HL-60/S4 treated with phorbol 12-myristate 13-acetate at 8.2 ng/mL for 4 days and 3 days (cell line): ENCODE results near the gene TCAIM.

Experiments used
- in situ Hi-C: fragments of 300-500 bp; cut with MboI; formaldehyde crosslinking; loops from 2 replicates; pipeline ENCODE4 v1.15.0; 2022; ENCODE audit warnings: low sequenced_read_pairs

Gene TCAIM

GRCh38 chr3:44338010-44338827, at the start of gene TCAIM:
Gene TCAIM, plus strand, starts transcription at chr3:44338766. Its CDS starts 16,017 bp downstream, at chr3:44354783.
- in situ Hi-C loops: no loop called here

GRCh38 chr3:44289882-44290462, 48.6 kb upstream of the TCAIM start:
- in situ Hi-C loops: no loop called here

- in situ Hi-C loops: no loop called here
Measured at GRCh38 chr3:44292276-44292675, 46.3 kb upstream of the TCAIM start.

- in situ Hi-C loops: no loop called here
Measured at GRCh38 chr3:44292947-44293346, 45.6 kb upstream of the TCAIM start.

- in situ Hi-C loops: no loop called here
Measured at GRCh38 chr3:44297255-44297654, 41.3 kb upstream of the TCAIM start.

- in situ Hi-C loops: no loop called here
Measured at GRCh38 chr3:44301746-44302145, 36.8 kb upstream of the TCAIM start.

GRCh38 chr3:44309500-44309899, 29.1 kb upstream of the TCAIM start:
- in situ Hi-C loops: no loop called here

GRCh38 chr3:44318891-44319311, 19.7 kb upstream of the TCAIM start:
- in situ Hi-C loops: no loop called here

- in situ Hi-C loops: no loop called here
Measured at GRCh38 chr3:44321335-44321734, 17.2 kb upstream of the TCAIM start.

GRCh38 chr3:44323341-44323955, 15.1 kb upstream of the TCAIM start:
- in situ Hi-C loops: no loop called here

- in situ Hi-C loops: no loop called here
Measured at GRCh38 chr3:44324584-44324983, 14.0 kb upstream of the TCAIM start.

- in situ Hi-C loops: no loop called here
Measured at GRCh38 chr3:44326019-44326418, 12.5 kb upstream of the TCAIM start.

GRCh38 chr3:44326515-44326914, 12.1 kb upstream of the TCAIM start:
- in situ Hi-C loops: no loop called here

- in situ Hi-C loops: no loop called here
Measured at GRCh38 chr3:44329946-44330345, 8.6 kb upstream of the TCAIM start.

GRCh38 chr3:44330444-44330843, 8.1 kb upstream of the TCAIM start:
- in situ Hi-C loops: no loop called here

GRCh38 chr3:44334326-44334725, 4.2 kb upstream of the TCAIM start:
- in situ Hi-C loops: no loop called here

GRCh38 chr3:44337248-44337785, 1.2 kb upstream of the TCAIM start:
- in situ Hi-C loops: no loop called here

GRCh38 chr3:44338828-44339127, 212 bp downstream of the TCAIM start:
- in situ Hi-C loops: no loop called here

- in situ Hi-C loops: no loop called here
Measured at GRCh38 chr3:44339181-44340057, 853 bp downstream of the TCAIM start.

GRCh38 chr3:44340058-44340395, 1.5 kb downstream of the TCAIM start:
- in situ Hi-C loops: no loop called here

GRCh38 chr3:44342176-44342790, 3.7 kb downstream of the TCAIM start:
- in situ Hi-C loops: no loop called here
